HG03354 (cell line): ENCODE results near the gene RAD51B.

Experiments
- ATAC-seq: cut with Tn5 transposase; IDR thresholded peaks from one replicate; pipeline ENCODE4 v1.9.1; 2021; ENCODE audit warnings: mild to moderate bottlenecking; ENCODE audit not compliant: unreplicated experiment, poor library complexity, severe bottlenecking

Gene RAD51B

DNA sequence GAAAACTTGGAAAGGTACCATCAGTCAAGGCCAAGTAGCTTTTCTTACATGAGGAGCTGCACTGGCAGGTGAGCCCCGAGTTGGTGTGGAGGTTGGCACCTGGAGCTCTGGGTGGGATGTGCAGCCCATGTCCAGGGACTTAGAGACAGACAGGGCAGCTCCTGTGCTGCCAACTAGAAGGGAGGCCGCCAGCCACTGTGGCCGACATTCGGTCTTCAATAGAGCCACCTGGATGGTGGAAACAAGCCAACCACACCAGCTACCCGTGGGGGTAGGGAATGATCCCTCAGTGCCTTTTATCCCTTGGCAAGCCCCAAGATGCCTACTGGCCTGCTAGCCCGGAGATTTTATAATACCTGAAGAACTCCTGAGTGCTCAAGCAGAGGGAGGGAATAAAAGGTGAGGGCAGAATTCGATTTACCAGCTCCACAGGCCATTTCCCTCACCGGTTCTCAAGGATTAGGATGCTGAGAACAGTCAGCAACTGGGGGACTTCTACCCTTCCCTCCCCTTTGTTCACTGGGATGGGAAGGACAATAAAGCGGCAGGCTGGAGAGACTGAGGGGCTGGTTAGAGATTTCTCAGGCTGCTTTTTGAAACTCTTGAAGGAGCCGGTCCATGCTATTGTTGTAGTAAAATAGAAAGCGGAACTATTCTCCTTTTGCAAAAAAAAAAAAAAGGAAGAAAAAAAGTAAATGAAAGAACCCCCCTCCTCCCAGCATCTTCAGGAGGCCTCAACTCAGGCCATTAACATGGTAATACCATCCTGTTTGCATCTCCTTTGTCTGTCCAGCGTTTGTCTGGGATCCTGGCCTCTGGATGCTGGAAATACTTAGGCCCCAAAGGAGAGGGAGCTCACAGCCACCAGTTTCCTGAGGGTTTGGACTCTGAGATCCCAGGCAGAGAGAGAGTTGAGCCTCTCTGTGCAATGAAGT, 651.7 kb downstream of the RAD51B start:
- ATAC-seq = no peak

DNA sequence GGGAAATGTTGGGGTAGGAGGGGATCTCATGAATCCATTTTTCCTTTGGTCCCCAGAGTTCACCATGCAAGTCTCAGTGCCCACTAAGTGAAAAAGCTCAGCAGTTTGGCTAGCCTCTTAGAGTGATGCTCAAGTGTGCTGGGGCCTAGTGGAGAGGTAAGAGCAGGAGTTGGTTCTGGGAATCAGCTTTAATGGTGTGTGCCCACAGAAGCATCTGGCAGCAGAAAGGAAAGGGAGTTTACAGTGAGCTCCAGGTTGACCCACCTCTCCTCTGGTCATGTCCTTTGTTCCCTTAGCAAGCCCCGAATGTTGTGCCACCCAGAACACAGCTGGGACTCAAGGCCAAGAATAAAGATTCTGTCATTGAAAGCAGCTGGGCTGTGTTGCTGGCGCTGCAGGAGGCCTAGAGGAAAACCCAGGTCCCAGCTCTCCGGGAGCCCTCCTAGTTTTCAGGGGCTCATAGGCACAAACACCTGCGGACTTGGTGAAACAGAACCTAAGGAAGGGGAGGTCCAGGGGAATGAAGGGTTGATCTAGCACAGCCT, 652.5 kb downstream of the RAD51B start:
- ATAC-seq = no peak

DNA sequence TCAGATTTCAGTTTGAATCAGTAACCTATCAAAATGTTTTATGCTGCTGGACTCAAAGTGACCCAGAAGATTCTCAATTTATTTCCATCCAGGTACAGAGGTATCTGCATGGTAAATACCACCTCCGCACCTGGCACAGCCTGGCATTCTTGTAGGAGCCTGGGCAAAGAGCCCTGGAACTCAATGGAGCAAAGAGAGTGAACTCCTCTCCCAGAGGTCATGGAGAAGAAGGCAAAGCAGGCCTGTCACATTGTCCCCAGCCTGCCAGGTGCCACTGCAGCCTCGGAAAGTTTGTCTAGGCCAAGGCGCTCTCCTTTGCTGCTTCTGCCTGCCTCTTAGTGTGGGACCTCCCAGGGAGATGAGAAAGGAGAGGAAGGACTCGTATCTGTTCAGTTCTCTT, 653.5 kb downstream of the RAD51B start:
- no peak for ATAC-seq

DNA sequence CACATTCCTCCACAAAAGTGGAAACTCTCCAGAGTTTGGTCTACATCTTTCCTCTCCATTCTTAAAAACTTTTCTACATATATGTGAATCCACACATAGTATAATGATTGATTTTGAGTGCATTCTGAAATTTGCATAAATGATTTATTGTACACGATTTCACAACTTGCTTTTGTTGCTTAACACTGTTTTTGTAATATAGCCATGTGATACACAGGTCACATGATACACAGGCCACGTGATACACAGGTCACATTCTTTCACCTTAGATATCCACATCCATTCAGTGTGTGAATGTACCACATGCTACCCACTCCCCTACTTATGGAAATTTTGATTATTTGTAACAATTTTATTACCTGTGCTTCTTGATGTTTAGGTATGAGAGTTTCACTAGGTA, 654.2 kb downstream of the RAD51B start:
- no peak for ATAC-seq

DNA sequence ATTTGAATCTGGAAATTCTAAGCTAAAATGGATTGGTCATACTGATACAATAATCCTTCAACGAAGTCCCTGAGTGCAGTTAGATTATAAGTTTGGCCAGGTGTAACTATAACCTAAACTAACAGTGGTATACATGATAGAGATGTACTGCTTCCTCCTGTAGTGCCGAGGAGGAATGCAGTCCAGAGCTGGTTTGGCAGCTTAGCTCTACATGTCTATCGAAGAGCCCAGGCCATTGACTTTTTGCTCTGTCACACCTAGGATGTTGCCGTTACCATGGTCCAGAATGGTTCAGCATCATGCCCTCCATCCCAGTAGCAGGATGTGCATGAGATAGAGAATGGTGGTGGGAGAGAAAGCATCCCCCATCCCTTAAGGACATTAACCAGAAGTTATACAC, 655.2 kb downstream of the RAD51B start:
- ATAC-seq = no peak

DNA sequence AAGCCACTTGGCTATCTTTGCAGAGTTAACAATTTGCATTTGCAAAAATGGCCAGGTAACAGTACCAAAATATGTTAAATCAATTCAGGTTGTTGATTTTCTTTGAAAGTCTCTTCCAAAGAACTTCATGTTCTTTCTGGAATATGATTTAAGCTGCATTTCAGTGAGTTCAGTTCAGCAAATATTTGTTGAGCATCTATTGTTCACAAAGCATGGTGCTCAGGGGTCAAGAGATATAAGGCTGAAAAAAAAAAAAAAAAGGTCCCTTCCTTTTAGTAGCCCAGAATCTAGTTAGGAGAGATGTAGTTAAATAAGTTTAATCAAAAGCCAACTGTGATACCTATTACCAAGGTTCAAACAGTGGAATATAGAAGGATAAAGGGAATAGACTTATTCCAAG, 656.2 kb downstream of the RAD51B start:
- ATAC-seq = no peak

DNA sequence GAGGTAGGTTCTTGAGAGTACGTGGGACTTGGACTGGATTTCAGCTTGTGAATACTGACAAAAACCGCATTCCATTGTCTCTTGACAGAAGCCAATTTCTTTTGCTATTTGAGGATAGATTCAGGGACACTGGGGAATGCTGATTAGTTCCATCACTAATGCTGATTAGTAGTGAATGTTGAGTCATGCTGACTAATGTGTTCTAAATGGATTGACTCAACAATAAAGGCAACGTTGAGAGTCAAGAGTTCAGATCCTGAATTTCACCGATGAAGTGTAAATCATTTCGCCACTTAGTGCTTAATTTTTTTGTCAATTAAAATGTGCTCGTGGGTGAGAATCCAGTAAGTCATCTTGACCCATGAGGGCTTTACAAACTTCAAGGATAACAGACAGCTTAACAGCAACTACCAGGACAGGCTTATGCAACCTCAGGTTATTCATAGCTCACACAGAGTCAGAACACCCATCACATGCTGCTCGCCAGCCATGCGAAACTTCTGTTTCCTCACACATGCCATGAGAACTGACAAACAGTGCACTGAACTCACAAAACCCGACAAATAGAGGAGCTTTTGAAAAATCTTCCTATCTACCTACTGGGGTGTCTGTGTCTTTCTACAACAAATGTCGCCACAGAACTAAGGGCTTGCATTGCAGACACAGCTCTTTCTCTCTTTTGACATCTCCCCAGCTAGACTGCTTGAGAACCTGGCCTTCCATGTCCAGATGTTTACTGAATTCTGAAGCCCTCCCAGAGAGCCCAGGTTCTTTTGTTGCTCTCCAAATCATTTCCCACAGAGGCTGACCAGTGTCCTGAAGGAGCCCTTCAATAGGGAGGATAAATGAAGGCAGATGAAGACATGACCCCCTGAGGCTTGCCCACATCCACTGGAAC, 656.9 kb downstream of the RAD51B start:
- peak; percentile 87 for ATAC-seq

DNA sequence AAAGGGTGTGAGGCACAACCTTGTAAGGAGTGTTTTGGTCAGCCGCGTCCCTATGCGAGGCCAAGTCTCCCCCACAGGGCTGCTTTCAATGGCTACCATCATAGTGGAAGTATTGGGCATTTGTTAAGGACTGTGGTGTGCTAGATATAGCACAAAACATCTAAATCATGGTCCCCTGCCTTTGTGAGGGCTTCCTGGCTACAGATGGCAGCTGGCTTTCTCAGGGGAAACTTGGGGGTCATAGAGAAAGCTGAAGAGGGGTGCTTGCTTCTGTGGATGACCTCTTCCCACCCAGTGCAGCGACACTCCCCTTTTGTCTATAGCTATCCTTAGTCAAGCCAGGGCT, 657.5 kb downstream of the RAD51B start:
- no peak for ATAC-seq

DNA sequence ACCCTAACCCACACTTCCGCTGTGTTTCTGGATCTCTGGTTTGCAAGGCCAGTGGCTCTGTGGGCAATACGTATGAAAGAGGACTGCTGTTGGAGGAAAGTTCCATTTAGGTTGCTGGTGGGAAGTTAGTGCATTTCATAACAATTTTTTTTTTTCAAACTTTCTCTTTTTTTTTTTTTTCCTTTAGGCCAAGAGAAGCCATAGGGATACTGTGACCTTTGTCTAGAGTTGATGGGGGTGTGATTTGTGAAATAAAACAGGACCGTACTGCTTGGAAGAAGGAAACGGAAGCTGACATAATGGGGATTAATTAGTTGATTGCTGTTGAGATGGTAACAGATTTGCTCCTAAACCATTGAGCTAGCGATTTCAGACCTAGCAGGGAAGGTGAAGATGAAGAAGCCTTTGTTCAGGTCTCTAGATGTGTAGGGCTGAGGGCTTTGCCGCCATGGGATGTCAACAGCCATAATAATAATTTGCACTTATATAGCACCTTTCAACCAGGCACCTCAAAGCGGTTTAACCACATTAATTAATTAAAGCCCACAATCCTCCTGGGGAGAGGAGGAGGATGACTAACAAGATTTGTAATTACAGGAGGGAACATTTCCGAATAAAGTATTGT, 658.0 kb downstream of the RAD51B start:
- no peak for ATAC-seq

DNA sequence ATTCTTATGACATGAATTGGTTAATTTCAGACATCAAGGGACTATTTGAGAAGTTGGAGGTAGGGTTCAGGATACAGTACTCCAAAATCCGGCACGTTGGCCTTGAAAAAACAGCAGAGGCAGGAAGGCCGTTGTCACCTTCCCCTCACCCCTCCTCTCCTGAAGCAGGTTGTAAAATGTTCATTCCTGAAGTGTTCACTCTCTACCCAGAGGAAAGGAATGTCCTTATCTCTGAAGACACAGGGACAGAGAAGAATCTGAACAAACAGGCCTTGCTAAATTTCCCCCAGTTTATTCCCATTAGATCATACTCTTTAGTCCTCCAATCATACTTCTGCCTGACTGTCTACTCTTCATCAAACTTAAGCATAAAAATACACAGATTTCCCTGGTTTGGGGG, 659.7 kb downstream of the RAD51B start:
- no peak for ATAC-seq

DNA sequence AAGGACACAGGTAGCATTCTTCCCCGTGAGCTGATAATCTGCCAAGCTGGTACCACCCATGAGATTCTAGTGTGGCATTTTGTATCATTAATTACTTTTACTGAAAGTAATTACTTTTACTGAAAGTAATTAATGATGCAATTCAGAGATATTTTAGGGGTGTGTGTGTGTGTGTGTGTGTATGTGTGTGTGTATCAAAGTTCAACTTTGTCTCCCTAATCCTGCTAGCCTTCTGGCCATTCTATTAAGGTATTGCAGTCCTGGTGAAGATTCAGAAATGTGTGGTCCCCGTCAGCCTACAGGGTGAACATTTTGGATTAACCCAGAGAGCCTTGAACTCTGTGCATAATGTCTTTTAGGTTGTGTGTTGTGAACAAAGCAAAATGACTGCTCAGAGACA, 662.4 kb downstream of the RAD51B start:
- no peak for ATAC-seq

DNA sequence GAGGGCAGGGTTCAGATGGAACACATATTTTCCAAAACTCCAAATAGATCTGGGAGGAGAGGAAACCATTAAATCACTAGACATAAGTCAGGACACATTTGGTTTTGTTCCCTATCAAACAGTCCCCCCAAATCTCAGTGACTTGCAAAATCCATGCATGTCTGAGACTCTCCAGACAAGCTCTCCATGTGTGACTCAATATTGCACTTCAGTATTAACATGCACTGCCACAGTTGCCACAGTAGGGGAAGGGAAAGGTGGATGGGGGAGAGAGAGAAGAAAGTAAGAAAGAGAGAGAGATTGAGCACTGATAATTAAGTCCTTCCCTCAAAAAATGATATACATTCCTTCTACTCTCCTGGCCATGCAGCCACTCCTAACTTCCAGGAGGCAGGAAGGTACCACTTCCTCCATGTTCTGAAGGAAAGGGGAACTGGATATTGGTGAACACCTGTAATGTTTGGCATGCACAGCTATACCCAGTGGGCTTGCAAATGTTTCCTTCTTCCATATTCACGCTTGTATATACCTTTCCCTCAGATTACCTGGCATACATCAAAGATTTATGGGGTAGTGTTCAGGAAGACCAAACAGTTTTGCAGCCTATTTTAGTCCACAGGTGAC, 663.3 kb downstream of the RAD51B start:
- ATAC-seq = no peak

DNA sequence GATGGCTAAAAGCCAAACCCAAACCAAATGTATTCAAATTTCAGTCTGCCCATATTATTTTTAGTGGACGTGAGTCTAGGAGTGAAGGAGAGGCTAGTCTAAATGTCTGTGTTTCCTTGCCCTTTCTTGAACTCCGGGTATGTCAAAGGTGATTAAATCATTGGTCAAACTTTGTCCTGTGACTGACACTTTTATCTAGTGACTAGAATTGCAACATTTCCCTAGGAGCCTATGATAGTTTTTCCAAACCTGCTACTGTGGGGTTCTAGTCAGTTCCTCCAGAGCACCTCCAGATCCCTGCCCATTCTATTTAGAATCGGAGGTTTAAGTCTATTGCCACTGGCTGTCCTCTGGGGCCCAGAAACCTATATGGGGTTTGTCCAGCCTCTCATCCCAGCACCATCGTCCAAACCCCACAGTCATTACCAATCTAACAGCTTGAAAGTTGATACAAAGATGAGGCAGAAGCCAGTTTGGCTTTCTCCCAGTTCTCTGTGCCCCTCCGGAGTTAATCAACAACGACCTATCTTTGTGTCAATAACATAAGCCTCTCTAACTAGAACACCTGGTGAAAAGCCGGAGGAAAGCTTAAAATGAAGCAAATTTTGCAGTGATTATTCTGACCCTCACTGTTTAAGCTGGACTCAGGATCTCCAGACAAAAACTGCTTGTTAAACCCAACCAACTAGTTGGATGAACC, 666.6 kb downstream of the RAD51B start:
- no peak for ATAC-seq

DNA sequence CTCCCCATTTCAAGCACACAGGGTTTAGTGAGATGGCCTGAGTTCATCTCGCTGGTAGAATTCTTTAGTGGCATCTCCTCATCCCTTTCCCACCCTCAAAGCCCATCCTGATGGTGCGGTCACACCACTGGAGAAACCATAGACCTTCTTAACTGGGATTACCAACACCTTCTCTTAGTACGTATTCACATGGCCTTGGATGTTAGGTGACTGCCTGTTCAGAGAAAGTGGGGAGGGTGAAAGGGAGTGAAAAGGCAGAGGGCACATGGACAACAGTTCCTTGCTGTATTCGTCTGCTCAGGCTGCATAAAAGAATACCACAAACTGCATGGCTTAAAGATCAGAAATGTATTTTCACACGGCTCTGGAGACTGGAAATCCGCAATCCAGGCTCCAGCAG, 667.2 kb downstream of the RAD51B start:
- ATAC-seq = no peak

DNA sequence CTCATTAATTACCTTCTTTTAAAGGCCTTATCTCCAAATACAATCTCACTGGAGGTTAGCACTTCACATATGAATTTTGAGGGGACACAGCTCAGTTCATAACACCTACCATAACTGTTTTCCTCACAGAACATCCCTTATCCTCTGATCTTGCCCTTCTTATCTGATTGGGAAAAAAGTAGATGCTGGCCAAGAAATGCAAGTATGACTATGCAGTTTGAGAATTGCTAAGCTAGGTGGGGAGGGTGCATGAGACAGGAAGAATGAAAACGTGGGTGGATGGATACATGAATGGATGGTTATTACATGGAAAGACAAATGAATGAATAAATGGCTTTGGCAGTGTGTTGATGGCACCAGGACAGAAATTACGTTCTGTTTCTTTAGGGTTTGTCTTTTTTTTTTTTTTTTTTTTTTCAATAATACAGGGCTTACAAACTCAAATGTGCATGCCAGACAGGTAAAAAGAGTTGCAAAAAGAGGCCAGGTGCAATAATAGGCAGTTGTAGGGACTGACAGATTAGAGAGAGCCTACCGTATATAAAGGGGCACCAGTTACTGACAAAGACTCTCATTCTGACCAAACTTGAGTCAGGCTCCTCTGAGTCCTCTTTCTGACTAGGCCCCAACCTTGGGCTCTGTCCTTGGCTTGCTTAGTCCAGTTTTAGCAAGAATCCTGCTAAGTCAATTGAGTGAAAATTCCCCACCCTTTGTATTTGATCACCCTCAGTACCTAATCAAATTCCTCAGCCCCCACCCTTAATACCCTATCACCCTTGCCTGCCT, 668.4 kb downstream of the RAD51B start:
- ATAC-seq = no peak

DNA sequence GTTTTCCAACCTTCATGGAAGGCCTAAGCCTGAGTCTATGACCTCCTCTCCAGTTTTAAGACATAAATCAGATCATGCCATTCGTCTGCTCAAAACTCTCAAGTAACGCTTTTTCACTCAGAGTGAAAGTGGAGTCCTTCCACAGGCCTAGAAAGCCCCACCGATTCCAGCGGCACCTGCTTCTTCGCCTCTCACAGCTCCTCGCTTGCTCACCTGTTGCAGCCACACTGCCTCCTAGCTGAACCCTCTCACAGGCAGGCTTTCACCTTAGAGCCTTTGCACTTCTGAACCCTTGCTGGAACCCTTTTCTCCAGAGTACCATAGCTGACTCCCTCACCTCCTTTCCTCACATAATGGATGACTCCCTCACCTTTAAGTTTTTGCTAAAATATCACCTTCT, 672.2 kb downstream of the RAD51B start:
- no peak for ATAC-seq

DNA sequence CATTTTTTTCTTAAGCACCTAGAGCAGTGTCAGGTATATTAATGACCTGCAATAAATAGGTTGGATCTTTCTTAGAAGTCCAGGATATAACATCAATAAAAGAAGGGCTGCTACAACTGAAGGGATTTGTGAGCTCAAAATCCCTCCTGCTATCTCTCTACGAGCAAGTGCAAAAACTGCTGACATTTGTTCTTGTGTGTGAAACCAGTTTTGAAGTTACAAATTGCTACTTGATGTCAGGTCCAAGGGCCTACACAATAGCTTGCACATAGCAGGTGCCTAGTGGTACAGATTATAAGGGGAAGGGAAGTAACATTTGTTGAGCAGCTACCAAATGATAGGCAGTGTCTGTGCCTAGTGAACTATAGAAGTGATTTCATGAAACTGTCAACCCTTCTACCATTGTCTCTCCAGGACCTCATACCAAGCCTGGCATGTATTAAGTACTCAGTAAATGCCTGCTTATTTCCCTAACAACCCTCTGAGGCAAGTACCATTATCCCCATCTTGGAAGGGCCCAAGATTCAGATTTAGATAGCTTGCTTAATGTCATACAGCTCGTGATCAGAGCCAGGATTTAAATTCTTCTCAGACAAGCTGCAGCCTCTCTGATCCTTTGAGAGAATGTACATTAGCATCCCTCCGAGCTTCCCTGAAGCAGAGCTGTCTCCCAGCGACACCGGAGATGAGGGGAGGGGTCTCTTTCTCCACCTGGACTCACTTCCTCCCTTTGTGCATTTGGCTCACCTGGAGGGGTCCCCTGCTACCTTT, 673.0 kb downstream of the RAD51B start:
- ATAC-seq = no peak
